MM.1S (cell line): ENCODE results near the gene MARCHF7.

Experiments used
- DNase-seq: peaks from one replicate; pipeline ENCODE4 v3.0.0-alpha.2; 2015
- H2AFZ ChIP-seq: fragments of 300-600 bp; sonication (generic); 2 replicates; pipeline ENCODE4 v1.6.0; 2016; ENCODE audit warnings: antibody characterized with exemption, low read length
- H3F3A ChIP-seq: fragments of 300-600 bp; sonication (generic); 2 replicates; pipeline ENCODE4 v1.6.1; 2016; ENCODE audit warnings: mild to moderate bottlenecking, antibody characterized with exemption, low read length, moderate library complexity, mixed read lengths; ENCODE audit not compliant: insufficient read depth
- H3K27ac ChIP-seq: fragments of 300-600 bp; sonication (generic); 2 replicates; pipeline ENCODE4 v1.5.1; 2016; ENCODE audit warnings: mild to moderate bottlenecking, low read length
- H3K27me3 ChIP-seq: fragments of 300-600 bp; sonication (generic); replicated peaks from 2 replicates; pipeline ENCODE4 v1.6.0; 2016; ENCODE audit warnings: low read length; ENCODE audit not compliant: insufficient read depth
- H3K36me3 ChIP-seq: fragments of 300-600 bp; sonication (generic); replicated peaks from 2 replicates; pipeline ENCODE4 v1.6.1; 2016; ENCODE audit warnings: mild to moderate bottlenecking, low read length, mixed read lengths; ENCODE audit not compliant: insufficient read depth
- H3K4me1 ChIP-seq: fragments of 300-600 bp; sonication (generic); 2 replicates; pipeline ENCODE4 v1.6.1; 2016; ENCODE audit warnings: low read length, mixed read lengths
- H3K4me2 ChIP-seq: fragments of 300-600 bp; sonication (generic); 2 replicates; pipeline ENCODE4 v1.6.0; 2016; ENCODE audit warnings: low read depth, low read length
- H3K4me3 ChIP-seq: fragments of 300-600 bp; sonication (generic); 2 replicates; pipeline ENCODE4 v1.5.1; 2016; ENCODE audit warnings: low read length, mixed read lengths
- H3K79me2 ChIP-seq: fragments of 300-600 bp; sonication (generic); 2 replicates; pipeline ENCODE4 v1.6.1; 2016; ENCODE audit warnings: mixed run types, low read length, mixed read lengths
- H3K9ac ChIP-seq: fragments of 300-600 bp; sonication (generic); 2 replicates; pipeline ENCODE4 v1.6.1; 2016; ENCODE audit warnings: low read length, mixed read lengths
- H3K9me2 ChIP-seq: fragments of 300-600 bp; sonication (generic); replicated peaks from 2 replicates; pipeline ENCODE4 v1.6.1; 2016; ENCODE audit warnings: mild to moderate bottlenecking, low read length, mixed read lengths; ENCODE audit not compliant: insufficient read depth
- H3K9me3 ChIP-seq: fragments of 300-600 bp; sonication (generic); replicated peaks from 2 replicates; pipeline ENCODE4 v1.6.1; 2016; ENCODE audit warnings: mild to moderate bottlenecking, low read length, mixed read lengths; ENCODE audit not compliant: insufficient read depth
- H4K20me1 ChIP-seq: fragments of 300-600 bp; sonication (generic); 2 replicates; pipeline ENCODE4 v1.6.1; 2016; ENCODE audit warnings: mild to moderate bottlenecking, low read length, moderate library complexity, mixed read lengths; ENCODE audit not compliant: insufficient read depth
- EZH2 ChIP-seq: fragments of 300-600 bp; sonication (generic); optimal IDR thresholded peaks from 2 replicates; pipeline ENCODE3; 2017; ENCODE audit warnings: low read depth, mild to moderate bottlenecking, antibody characterized with exemption, low read length, mixed read lengths
- EZH2phosphoT487 ChIP-seq: fragments of 300-600 bp; sonication (generic); IDR thresholded peaks from 2 replicates; pipeline ENCODE4 v1.6.1; 2018; ENCODE audit warnings: antibody characterized with exemption, low read length
- TF ChIP-seq, protein P1 (sequence below): fragments of 300-600 bp; sonication (generic); IDR thresholded peaks from 2 replicates; pipeline ENCODE4 v1.5.1; 2016; ENCODE audit warnings: antibody characterized with exemption, low read length, mixed read lengths

The MARCHF7 gene

DNA sequence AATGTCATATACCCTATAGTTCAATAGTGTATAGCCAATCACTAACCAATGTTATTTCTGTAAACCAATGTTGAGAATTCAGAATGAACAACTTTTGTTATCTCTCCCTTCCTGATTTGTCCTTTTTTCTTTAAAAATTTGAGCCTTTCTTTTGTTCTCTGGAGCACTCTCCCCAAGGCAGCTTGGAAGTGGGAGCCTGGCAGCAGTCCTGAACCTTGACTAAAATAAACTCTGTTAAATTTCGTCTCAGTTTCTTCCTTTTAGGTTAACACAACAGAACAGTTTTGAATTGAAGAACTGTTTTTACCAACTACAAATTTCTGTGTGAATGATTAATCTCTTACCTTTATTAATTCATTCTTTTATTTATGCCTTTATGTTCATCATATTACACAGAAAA, 49.8 kb downstream of the MARCHF7 start:
- DNase-seq, result no peak
- H3K9ac ChIP-seq, result no peak overlapping the region

More for the DNA sequence above, 49.8 kb downstream of the MARCHF7 start:
- no peaks in the 10 kb centered on the region for H3K9me3 ChIP-seq
- H3K27me3 ChIP-seq, result no peaks in the 10 kb centered on the region
- H3K9me2 ChIP-seq, result no peaks in the 10 kb centered on the region
- TF ChIP-seq, protein P1, sequence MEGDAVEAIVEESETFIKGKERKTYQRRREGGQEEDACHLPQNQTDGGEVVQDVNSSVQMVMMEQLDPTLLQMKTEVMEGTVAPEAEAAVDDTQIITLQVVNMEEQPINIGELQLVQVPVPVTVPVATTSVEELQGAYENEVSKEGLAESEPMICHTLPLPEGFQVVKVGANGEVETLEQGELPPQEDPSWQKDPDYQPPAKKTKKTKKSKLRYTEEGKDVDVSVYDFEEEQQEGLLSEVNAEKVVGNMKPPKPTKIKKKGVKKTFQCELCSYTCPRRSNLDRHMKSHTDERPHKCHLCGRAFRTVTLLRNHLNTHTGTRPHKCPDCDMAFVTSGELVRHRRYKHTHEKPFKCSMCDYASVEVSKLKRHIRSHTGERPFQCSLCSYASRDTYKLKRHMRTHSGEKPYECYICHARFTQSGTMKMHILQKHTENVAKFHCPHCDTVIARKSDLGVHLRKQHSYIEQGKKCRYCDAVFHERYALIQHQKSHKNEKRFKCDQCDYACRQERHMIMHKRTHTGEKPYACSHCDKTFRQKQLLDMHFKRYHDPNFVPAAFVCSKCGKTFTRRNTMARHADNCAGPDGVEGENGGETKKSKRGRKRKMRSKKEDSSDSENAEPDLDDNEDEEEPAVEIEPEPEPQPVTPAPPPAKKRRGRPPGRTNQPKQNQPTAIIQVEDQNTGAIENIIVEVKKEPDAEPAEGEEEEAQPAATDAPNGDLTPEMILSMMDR, result no peak
- TF ChIP-seq EZH2phosphoT487 (no peak), EZH2 (no peak)
- H2AFZ ChIP-seq, result no peak overlapping the region
- H3K79me2 ChIP-seq, result peaks cover 20% of the 10 kb centered on the region
- no peaks in the 10 kb centered on the region for H3F3A ChIP-seq
- peaks cover 10% of the 10 kb centered on the region; the same call in 1 of the 2 replicates for H3K36me3 ChIP-seq
- H3K4me3 ChIP-seq, result no peak overlapping the region
- no peaks in the 10 kb centered on the region for H3K4me1 ChIP-seq
- peaks cover 3% of the 10 kb centered on the region; the same call in 1 of the 2 replicates for H4K20me1 ChIP-seq
- H3K27ac ChIP-seq, result no peak overlapping the region
- H3K4me2 ChIP-seq, result no peak overlapping the region
